ENCODE measurements around the gene SMYD3.

DNA sequence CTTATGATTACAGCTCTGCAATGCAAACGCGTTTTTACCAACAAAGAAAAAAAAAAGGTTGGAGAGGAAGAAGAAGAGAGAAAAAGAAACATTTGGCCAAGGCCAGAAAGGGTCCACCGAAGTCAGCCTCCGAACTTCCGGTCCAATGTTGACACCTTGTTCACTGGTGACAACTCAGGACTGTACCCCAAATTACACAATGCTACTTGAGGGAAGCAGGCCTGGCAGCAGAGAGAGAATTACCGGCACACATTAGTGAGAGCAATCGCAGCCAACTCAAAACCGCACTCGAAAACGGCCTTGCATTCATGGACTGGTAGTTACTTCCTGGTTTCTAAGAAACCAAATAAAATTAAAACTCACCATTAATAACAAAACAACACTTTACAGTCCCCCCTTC, 699.8 kb downstream of the SMYD3 start:
- TF ChIP-seq, protein P1, sequence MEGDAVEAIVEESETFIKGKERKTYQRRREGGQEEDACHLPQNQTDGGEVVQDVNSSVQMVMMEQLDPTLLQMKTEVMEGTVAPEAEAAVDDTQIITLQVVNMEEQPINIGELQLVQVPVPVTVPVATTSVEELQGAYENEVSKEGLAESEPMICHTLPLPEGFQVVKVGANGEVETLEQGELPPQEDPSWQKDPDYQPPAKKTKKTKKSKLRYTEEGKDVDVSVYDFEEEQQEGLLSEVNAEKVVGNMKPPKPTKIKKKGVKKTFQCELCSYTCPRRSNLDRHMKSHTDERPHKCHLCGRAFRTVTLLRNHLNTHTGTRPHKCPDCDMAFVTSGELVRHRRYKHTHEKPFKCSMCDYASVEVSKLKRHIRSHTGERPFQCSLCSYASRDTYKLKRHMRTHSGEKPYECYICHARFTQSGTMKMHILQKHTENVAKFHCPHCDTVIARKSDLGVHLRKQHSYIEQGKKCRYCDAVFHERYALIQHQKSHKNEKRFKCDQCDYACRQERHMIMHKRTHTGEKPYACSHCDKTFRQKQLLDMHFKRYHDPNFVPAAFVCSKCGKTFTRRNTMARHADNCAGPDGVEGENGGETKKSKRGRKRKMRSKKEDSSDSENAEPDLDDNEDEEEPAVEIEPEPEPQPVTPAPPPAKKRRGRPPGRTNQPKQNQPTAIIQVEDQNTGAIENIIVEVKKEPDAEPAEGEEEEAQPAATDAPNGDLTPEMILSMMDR (IDR thresholded peaks at IDR 0.05) = no peak
- TF ChIP-seq POLR2A (IDR thresholded peaks at IDR 0.05) = no peak
